MM.1S (cell line): ENCODE measurements around the gene UTS2R.

Source experiments
- CTCF ChIP-seq: fragments of 300-600 bp; sonication (generic); IDR thresholded peaks from 2 replicates; pipeline ENCODE4 v1.5.1; 2016; ENCODE audit warnings: antibody characterized with exemption, low read length, mixed read lengths
- EZH2 ChIP-seq: fragments of 300-600 bp; sonication (generic); optimal IDR thresholded peaks from 2 replicates; pipeline ENCODE3; 2017; ENCODE audit warnings: low read depth, mild to moderate bottlenecking, antibody characterized with exemption, low read length, mixed read lengths
- EZH2phosphoT487 ChIP-seq: fragments of 300-600 bp; sonication (generic); IDR thresholded peaks from 2 replicates; pipeline ENCODE4 v1.6.1; 2018; ENCODE audit warnings: antibody characterized with exemption, low read length

DNA sequence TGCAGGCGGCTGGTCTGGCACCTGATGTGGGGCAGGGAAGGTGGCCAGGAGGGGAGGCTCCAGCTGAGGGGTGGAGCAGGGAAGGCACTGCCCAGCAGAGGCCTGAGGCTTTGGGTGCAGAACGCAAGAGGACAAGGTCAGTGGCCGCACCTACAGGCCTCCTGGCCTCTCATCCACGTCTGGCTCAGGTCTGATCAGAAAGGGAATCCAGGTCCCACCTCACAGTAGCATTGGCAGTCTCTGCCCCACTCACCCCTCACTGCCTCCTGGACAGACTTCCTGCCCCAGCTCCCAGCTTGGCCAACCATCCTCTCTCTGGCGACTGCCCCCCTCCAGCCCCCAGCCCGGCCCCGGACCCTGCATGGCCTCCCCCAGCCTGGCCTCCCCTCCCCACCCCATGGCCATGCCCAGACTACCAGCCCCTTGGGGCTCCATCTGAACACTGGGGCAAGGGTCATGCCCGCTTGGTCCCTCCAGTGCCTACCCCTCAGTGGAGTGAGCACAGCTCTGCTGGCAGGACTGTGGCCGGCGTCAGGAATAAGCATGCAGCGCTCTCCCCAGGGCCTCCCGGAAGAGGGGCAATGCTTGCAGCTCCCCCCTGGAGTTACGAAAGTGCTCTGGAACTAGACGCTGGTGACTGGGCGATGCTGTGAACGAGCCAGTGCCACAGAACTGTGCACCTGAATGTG is 4.6 kb downstream of the UTS2R start:
- no peak for TF ChIP-seq CTCF
- TF ChIP-seq EZH2, result no peak
- no peak for TF ChIP-seq EZH2phosphoT487
